Testis (tissue), 3 donors: ENCODE data around the gene ORC2. TPM values are rescaled to one million over a fixed set of nuclear protein-coding genes. Genes with fewer than 3 reads are reported as not detected.
"Not testable (repeated sequence)": the region's sequence is repeated elsewhere in the genome, so short reads cannot be mapped to it uniquely, and the experiment has no call there.

Experiments
- DNase-seq: peaks from one replicate; pipeline ENCODE4 v3.0.0-alpha.2; 2019
- H3K27ac ChIP-seq, 2 donors: fragments of 200-600 bp; sonication (generic); one replicate each; pipeline ENCODE4 v1.5.1; 2019
- H3K27me3 ChIP-seq: fragments of 200-600 bp; sonication (generic); one replicate; pipeline ENCODE4 v1.5.1; 2019
- H3K36me3 ChIP-seq: fragments of 200-600 bp; sonication (generic); one replicate; pipeline ENCODE4 v1.5.1; 2017; ENCODE audit warnings: low read depth; ENCODE audit errors: missing control alignments
- H3K4me1 ChIP-seq: fragments of 200-600 bp; sonication (generic); one replicate; pipeline ENCODE4 v1.5.1; 2019
- H3K4me3 ChIP-seq, 2 donors: fragments of 200-600 bp; sonication (generic); one replicate each; pipeline ENCODE4 v1.5.1; 2017 to 2019
- H3K9me3 ChIP-seq: fragments of 200-600 bp; sonication (generic); one replicate; pipeline ENCODE4 v1.5.1; 2017
- POLR2A ChIP-seq: fragments of 450-650 bp; IDR thresholded peaks from one replicate; pipeline ENCODE4 v1.6.1; 2017; ENCODE audit warnings: antibody characterized with exemption, mild to moderate bottlenecking, moderate library complexity
- WGBS, 2 donors: methylation state at CpG; one replicate each; pipeline ENCODE4 v1.1.5; 2018; 5-methylcytosine and 5-hydroxymethylcytosine counted together
- intact Hi-C: fragments of 100-400 bp; cut with DNase I; formaldehyde crosslinking; loops from one replicate; pipeline ENCODE4 v1.15.1; 2023; ENCODE audit warnings: low total_unique reads
- polyA plus RNA-seq: library from polyadenylated mRNA; stranded (reverse); fragments of 350-450 nt; fragmentation: Illumina TruSeq; extraction: RNeasy Lipid Tissue Mini Kit (QIAGEN cat#74804); gene quantifications from one replicate; pipeline ENCODE4 v1.2.3, GENCODE V29; 2014; ENCODE audit warnings: low read depth, low replicate concordance; ENCODE audit not compliant: insufficient read depth
- total RNA-seq, 2 donors: library from RNA; depleted of rRNA; stranded (reverse); fragments of >200 nt; gene quantifications; one replicate each; pipeline ENCODE4 v1.2.3, GENCODE V29; 2016
- TF ChIP-seq, protein P1 (sequence below), 3 experiments: fragments of 450-650 bp in 2 of 3; fragments of 200-600 bp in 1 of 3; sonication (generic) in 1 of 3; IDR thresholded peaks; one replicate each; pipeline ENCODE4 v1.5.1; 2016 to 2019; ENCODE audit warnings: antibody characterized with exemption in 3 of 3, mild to moderate bottlenecking in 2 of 3, moderate library complexity in 1 of 3

The ORC2 gene
- total and polyA plus RNA-seq, 3 donors from 2014 or later: 31.8 to 70.4 (median 32.5) TPM

GRCh38 chr2:200964498-200964897, 1.0 kb upstream of the ORC2 start:
- no peaks in the 10 kb centered on the region for H3K36me3 ChIP-seq
- no peaks in the 10 kb centered on the region for H3K9me3 ChIP-seq
- H3K4me1 ChIP-seq: peaks cover 9% of the 10 kb centered on the region
- DNase-seq: no peak
- WGBS, 2 donors: 25 to 49% methylated on average over 6 of the region's 6 CpGs
- no peaks in the 10 kb centered on the region for H3K27me3 ChIP-seq
- no peak for TF ChIP-seq POLR2A
- TF ChIP-seq, protein P1, sequence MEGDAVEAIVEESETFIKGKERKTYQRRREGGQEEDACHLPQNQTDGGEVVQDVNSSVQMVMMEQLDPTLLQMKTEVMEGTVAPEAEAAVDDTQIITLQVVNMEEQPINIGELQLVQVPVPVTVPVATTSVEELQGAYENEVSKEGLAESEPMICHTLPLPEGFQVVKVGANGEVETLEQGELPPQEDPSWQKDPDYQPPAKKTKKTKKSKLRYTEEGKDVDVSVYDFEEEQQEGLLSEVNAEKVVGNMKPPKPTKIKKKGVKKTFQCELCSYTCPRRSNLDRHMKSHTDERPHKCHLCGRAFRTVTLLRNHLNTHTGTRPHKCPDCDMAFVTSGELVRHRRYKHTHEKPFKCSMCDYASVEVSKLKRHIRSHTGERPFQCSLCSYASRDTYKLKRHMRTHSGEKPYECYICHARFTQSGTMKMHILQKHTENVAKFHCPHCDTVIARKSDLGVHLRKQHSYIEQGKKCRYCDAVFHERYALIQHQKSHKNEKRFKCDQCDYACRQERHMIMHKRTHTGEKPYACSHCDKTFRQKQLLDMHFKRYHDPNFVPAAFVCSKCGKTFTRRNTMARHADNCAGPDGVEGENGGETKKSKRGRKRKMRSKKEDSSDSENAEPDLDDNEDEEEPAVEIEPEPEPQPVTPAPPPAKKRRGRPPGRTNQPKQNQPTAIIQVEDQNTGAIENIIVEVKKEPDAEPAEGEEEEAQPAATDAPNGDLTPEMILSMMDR (IDR thresholded peaks at IDR 0.05): no peak
- peak overlapping the region; percentile 80 to 98 for H3K4me3 ChIP-seq
- peak overlapping the region in 1 of 2 donors; percentile 74 for H3K27ac ChIP-seq
- intact Hi-C loops: no loop called here

GRCh38 chr2:200963918-200964252, 425 bp upstream of the ORC2 start:
- H3K4me1 ChIP-seq, DNase-seq, intact Hi-C loops, H3K36me3 ChIP-seq, H3K9me3 ChIP-seq, H3K27me3 ChIP-seq: not testable (repeated sequence)
- WGBS, 2 donors: 1 to 7% methylated on average over 8 to 21 of the region's 21 CpGs
- peak overlapping the region; percentile 80 to 98 for H3K4me3 ChIP-seq
- H3K27ac ChIP-seq: peak overlapping the region; percentile 74 to 84

DNA sequence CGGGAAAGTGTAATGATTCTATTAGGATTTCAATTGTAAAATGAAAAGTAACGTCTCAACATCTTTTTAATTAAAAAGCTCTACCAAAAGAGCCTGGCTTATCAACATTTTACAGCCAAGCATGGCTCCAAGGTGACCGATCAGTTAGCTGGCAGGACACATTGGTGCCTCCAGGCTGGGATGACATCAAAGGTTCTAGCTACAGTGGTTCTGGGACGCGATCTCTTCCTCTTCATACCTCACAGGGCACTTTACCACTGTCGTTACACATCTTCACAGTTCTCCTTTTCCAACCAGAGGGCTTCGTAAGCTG, 693 bp downstream of the ORC2 start:
- intact Hi-C loops: no loop called here
- peak overlapping the region; percentile 74 to 84 for H3K27ac ChIP-seq
- peak overlapping the region; percentile 80 to 98 for H3K4me3 ChIP-seq
- no peak for DNase-seq
- WGBS, 2 donors: 1 to 3% methylated on average over 7 of the region's 7 CpGs
- peaks cover 9% of the 10 kb centered on the region for H3K4me1 ChIP-seq
- no peaks in the 10 kb centered on the region for H3K9me3 ChIP-seq
- H3K27me3 ChIP-seq: no peaks in the 10 kb centered on the region
- TF ChIP-seq, protein P1 (IDR thresholded peaks at IDR 0.05): no peak
- TF ChIP-seq POLR2A: no peak
- H3K36me3 ChIP-seq: no peaks in the 10 kb centered on the region

DNA sequence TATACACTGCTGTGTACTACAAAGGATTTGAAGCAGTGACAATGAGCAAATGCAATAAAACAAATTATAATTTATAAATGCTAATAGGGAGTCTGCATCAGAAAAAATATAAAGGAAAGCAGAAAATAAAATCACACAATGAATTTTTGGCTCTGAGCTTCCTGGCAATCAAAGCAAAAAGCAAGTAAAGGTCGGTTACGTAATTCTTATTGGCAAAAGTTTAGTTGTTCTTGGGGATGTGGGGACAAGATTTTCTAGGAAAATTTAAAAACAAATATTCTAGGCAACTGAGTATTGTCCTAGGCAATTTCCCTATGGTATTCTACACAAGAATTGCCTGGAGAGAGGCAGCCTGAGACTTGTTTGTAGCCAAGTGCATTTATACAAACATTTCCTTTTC, 1.8 kb downstream of the ORC2 start:
- Histone ChIP-seq H3K4me1 (peaks cover 9% of the 10 kb centered on the region), H3K27ac (no peak overlapping the region), H3K9me3 (no peaks in the 10 kb centered on the region), H3K27me3 (no peaks in the 10 kb centered on the region), H3K36me3 (no peaks in the 10 kb centered on the region), H3K4me3 (no peak overlapping the region)
- no peak for DNase-seq
- WGBS, 2 donors: 38 to 39% methylated on average over 2 of the region's 2 CpGs
- no peak for TF ChIP-seq POLR2A
- TF ChIP-seq, protein P1 (IDR thresholded peaks at IDR 0.05): no peak
- intact Hi-C loops: no loop called here

GRCh38 chr2:200950378-200950777, 13.1 kb downstream of the ORC2 start:
- no peak for TF ChIP-seq POLR2A
- TF ChIP-seq, protein P1 (IDR thresholded peaks at IDR 0.05): no peak
- H3K36me3 ChIP-seq: no peaks in the 10 kb centered on the region
- no peaks in the 10 kb centered on the region for H3K27me3 ChIP-seq
- H3K9me3 ChIP-seq: no peaks in the 10 kb centered on the region
- no peak for DNase-seq
- no peak overlapping the region for H3K27ac ChIP-seq
- H3K4me3 ChIP-seq: no peak overlapping the region
- no peaks in the 10 kb centered on the region for H3K4me1 ChIP-seq
- intact Hi-C loops: no loop called here
- whole genome bisulfite sequencing, 2 donors: 82 to 83% methylated on average over 3 of the region's 3 CpGs
